Tongue (tissue), 2 donors: Measurements from ENCODE around the gene PLOD2. TPM values are rescaled to one million over a fixed set of nuclear protein-coding genes. Genes with fewer than 3 reads are reported as not detected.

Source experiments
- DNase-seq: peaks from one replicate; pipeline ENCODE4 v3.0.0-alpha.2; 2015
- total RNA-seq: library from RNA; depleted of rRNA; stranded (reverse); fragments of >200 nt; gene quantifications from one replicate; pipeline ENCODE4 v1.2.3, GENCODE V29; 2014

Gene PLOD2
- total RNA-seq, 1 donor from 2014 or later, result 27.7 TPM

DNA sequence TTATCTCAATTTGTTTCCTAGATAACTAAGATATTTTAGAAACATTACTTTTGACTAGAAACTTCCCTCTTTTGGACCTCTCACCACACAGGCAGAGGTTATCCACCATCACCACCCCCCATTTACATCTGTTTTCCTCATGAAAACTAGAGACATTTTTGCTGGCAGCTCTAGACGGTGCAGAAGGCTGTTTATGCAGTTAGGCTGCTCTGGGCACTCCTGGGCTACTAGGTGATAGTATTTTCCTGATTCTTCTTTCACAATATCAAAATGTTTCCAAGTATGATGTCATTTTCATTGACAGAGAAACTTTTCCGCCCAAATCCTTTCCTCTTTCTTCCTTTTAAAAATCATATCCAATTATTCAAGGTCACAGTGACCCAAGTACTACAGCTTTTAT is 67.1 kb downstream of the PLOD2 start:
- DNase-seq, result no peak

DNA sequence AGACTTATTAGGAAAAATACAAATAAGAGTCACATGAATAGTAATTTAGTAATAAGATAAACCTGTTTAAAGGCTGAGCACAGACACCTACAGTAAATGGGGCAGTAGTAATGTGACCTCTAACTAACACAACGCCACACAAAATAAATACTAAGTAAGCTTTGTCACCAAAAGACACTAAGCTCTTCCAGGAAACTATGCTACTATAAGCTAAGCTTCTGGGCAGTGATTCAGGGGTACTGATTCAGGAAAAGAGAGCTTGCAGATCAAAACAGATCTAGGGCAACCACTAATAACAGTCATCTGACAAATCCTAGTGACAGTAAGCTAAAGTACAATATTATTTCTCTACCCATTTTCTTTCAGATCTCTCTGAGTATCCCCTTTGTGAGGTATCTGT is 68.8 kb downstream of the PLOD2 start:
- DNase-seq, result no peak

DNA sequence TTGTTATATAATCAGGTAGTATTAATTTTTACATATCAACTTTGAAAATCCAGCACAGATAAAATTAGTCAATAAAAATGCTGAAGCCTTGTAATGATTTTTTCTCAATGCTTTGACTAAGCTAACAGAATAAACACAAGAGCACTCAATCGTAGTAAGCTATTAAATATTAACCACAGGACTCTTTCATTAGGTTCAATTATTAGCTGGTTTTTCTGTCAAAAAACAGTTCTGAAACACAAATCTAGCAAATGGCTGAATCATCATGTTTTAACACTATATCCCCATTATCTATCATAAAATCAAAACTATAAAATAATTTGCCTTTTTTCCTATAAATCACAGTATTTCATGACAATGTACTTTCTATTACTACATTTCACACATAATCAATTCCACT is 69.6 kb downstream of the PLOD2 start:
- DNase-seq, result no peak

DNA sequence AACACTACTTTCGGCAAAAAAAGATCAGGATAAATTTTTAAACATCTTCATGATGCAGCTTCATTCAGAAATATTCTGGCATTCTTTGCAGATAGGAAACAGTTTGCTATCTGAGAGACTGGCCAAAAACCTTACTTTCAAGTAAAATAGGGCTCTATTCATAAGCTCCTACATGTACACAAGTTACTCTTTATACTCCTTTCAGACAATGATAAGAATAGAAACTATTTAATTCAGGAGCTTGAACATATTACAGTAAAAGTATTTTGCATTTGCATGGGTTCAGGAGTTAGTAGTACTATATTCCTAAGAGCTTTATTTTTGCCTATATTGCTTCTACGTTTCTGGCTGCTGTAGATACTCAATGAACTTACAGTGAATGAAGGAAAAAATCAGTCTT is 70.5 kb downstream of the PLOD2 start:
- DNase-seq, result no peak

DNA sequence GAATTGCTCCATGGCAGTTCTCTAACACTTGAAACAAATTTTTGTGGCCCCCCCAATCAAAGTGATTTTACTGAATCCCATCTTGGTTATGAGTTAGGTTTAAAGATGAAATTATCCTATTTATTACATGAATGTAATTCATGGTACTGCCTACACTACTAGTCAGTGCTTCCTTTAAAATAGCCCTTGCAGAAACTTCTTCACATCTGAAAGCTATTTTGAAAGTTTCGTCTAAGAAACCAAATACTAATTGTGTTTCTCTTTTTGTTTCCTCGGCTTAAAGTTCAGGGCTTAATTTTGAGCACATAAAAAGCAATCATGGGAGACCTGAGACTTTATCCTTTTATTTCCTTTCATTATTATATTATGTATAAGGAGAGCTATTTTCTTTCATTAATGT is 72.1 kb downstream of the PLOD2 start:
- DNase-seq, result no peak

DNA sequence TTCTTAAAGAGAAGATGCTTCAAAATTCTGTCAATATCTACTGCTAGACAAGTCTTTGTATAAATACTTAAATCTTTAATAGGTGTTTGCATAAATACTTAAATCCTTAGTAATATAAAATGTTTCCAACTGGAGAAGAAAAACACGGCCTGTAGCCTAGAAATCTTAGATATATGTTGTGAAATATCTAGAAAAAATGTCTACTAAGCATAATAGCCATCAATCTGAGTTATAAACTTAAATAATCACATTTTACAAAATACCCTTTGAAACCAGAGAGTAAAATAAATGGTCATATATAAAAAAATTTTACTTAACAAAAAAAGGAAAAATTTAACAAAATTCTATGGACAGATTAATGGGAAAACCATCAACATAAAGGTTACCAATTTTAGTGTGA is 73.9 kb downstream of the PLOD2 start:
- no peak for DNase-seq

DNA sequence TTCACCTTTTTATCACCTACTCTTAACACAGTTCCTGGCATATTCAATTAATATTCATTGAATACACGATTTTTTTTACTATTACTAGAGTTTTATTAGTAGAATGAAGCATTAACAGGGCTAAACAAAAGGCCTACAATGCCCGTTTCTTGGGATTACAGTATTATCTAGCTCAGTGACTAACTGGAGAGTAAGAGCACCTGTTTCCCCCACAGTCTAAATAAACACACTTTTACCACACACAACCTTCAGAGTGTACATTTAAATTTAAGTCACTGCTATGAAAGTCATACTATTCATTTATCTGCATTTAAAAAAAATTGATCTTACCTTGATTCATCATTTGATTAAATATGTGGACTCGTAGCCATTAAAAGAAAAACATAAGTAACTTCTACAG is 74.8 kb downstream of the PLOD2 start:
- no peak for DNase-seq

DNA sequence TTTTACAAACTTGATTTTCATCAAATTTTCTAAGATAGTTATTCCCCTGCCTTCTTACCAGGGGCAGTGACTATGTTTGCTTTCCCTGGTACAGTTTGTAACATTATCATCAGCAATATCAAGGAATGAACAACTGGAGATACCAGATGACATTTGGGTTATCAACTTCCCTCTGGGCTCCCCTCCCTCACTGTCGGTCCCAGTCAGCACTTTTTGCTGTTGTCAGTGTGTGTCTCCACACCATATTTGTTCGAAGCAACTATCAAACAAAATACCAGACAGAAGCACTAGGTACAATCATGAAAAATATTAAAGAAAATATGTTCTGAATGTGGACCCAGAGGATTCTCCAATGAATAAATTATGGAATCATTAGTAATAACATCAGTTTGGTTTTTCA is 75.3 kb downstream of the PLOD2 start:
- no peak for DNase-seq

DNA sequence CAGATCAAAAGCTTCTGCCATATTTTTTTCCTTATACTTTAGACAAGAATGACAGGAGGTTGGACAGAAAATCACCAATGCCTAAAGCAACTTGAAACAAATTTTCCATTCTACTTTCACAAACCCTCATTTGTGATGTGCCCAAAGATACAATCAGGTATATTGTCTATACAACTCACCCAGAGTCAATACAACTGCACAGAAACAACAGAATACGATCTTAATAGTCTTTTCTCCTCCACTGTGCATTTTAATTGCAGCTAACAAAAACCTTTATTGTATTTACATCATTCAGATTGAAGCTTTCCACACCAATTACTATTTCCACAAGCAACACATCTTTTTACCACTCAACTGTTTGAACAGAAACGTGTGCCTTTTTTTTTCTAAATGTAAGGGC is 80.4 kb downstream of the PLOD2 start:
- no peak for DNase-seq

DNA sequence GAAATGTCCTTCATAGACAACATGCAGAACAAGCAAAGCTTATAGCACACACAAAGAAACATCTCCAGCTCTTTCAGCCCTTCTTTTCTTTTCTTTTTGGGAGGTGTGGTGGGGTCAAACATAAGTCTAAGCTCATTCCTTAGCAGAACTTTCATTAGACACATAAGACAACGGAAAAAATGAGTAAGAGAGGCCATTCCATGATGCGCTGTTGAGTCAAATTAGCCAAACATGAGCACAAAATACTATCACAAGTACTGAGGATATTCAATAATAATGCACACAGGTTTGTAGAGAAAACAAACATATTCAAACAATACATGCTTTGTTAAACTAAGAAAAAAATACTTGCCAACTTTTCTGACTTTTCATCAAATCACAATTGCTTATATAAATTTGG is 83.0 kb downstream of the PLOD2 start:
- no peak for DNase-seq

DNA sequence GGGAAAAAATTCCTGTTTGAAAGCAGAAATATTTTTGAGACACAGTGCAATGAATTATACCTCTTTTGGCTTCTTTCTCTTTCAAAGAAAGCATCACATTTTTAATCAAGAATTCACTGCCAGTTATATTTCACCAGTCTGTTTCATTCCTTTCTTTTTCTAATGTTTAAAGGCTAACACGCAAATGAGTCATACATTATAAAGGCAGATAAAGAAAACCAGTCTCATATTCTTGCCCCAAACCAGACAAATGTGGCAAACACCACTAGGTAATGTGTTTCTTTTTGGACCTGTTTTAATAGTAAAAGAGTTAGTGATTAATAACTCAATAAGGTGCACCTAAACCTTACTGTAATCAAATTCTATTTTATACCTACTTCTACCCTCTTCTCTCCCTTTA is 83.8 kb downstream of the PLOD2 start:
- no peak for DNase-seq

DNA sequence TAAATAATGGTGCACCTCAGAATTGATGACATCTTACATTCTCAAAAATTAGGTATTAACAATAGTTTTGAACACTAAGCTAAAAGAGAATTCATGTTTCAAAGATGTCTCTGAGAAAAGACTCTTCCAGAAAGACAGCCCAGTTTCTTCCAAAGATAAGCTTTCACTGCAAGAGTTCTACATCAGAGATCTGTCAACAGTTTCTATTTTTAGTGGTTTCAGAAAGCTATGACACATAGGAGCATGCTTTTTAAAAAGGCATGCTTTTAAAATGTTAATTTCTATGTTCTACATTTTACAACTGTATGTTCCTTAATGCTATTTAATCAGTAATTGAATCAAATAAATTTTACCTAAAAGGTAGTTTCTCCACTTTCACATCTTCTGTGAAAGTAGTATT is 88.2 kb downstream of the PLOD2 start:
- no peak for DNase-seq

DNA sequence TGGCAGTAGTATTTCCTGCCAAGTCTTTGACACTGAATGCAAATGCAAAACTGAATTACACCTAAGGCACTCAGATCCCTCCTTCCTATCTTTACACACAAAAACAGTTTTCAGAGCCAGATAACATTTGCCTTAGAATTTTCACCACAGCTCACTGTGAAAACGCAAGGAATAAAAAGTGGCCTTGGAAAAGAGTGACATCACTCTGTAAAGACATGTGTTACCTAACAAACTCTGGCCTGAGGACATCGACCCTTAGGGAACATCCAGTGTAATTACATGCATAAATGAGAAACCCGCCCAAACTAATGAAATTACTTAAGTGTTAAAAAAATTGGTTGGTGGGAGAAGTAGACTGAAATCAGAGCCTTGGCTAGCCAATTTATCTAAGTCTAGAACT is 88.9 kb downstream of the PLOD2 start:
- no peak for DNase-seq

DNA sequence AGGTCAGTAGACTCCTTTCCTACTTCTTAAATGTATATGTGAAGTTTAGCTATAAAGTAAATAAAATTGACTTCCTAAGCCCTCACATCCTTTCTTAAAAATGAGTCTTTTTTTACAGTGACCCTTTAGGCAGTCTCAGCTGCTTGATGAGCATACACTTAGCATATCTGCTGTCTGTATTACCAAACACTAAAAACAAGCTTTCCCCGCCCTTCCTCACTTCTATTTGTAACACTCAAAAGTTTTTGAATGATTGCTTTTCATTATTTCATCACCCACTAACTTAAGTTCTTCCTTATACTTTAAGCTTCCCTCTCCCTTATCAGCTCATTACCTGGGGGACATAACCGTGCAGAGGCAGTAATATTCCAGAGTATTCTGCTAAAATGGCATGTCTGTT is 89.4 kb downstream of the PLOD2 start:
- DNase-seq, result no peak

DNA sequence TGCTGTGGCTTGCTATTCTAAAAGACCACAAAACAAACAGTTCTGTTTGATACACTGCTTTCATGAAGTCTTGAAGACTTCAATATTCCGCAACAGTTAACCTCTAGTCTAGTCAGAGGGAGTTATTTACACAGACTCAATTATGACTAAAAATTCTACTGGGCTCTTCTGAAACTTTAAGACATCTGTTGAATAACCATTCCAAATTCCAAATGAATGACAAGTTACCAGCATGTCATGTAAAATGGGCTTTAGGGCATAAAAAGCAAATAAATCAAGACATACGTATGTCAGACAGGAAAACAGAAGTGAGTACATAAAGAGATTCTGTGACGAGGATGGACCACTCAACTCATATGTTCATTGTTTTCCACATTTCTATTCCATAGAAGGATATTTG is 93.9 kb downstream of the PLOD2 start:
- DNase-seq, result no peak

DNA sequence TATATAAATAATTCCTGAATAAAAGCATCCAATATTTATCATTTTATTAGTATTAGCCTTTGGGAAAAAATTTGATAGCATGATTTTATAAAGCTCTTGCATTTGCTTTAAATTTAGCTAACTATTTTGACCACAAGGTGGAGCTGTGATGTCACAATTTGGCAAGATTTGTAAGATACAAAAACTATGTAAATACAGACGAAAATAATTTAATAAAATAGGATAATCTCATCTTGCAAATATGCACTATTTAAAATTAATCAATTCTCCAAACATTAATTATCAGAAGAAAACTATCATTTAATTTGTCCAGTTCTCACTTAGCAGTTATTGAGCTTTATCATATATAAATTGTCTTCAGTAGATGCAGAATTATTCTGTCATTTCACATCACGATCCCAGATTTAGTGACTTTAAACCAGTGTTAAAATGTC is 95.4 kb downstream of the PLOD2 start:
- peak; percentile 86 for DNase-seq

DNA sequence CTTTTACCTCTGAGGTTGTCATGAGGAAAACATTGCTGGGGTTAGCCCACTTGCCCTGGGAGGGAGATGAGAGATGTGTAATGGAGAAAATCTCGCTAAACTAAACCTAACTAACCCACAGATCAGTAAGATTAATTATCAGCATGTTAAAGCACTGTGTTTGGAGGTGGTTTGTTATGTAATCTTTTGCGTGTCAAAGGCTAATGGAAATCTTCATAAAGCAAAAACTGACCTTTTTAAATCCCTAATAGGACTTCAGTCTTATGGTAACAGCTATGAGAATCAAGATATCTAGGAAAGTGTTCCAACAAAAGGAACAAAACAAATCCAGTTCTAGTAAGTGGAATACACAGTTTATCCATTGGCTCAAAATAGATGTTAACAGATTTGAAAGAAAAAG is 102.7 kb downstream of the PLOD2 start:
- no peak for DNase-seq

DNA sequence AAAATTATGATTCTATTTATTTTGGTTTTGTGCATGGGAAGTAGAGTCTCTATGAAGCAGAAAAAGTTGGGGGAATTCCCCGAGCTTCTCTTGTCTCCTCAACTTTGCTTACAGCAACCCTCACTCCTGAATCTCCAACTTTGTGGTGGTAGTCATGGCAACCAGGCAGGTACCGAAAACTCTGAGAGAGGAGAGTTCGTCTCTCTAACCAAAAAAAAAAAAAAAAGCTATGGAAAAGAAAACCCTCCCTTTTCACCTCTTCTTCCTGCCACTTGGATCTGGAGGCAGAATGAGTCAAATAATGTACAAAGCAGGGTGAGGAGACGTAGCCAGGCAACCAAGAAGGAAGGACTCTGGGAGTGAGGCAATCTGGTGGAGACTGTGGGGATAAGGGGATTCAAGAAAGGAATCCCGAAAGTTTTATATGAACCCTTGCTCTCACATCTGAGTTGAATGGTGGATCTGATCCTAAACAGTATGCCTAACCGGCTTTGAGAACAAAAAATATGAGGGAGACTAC is 108.1 kb downstream of the PLOD2 start:
- no peak for DNase-seq

DNA sequence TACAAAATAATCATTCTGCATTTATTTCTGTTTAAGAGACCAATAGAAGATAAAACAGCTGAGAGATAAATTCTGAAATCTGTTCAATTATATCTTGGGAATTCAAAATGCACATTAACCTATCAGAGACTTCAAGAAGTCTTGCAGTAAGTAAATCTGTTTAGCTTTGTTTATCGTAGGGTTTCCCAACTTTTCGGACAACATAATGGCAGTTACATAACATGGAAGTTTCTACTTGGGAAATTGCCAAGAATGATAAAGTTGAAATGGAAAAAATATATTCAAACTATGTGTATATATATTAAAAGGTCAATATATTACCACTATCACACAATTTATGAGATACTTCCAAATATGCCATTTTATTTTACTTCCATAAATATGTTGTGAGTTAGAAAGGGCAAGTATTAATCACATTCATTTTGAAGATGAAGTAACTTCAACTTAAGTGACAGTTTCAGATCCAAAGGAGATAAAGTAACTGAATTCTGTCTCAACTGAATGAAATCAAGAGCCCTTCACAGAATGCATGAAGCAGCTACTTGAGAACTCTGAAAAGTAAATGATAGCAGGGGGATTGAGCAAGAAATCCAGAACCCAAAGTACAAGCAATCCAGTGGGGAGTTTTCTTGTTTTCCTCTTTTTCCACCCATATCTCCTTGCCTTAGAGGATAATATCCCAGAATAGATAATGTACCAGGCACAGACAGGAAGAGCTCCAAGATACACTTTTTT is 108.8 kb downstream of the PLOD2 start:
- DNase-seq, result no peak

DNA sequence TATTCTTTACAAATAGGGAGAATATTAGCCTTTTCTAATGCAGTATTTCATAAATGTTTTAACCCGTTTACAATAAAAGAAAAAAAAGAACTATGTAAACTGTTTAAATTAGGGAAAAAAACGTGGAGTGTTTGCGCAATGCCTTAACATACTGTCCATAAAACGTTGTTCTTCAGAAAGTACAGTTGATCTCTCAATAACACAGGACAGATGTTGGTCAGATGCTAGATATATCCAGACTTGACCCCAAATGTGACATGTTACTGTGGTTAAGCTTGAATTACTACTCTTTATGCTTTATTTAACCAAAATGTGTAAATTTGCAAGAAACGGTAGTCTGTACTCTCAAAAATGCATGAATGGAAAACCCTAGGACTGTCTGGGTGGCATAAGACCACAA is 110.3 kb downstream of the PLOD2 start:
- no peak for DNase-seq

DNA sequence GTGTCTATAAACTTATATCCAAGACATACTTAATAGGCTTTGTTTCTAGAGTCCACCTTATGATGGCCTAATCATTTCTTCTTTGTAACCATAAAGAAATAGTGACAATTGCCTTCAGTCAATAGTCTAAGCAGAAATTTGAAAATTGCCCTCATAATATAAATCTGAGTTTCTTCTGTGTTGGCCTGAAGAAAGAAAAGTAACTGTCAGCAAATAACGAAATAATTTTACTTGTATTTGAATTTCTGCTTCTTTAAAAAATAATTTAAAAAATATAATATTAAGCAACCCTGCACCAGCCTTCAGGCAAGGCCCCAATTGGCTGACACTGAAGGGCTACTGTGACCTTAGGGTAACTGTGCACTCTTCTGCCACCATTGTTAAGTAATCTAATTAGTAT is 113.5 kb downstream of the PLOD2 start:
- DNase-seq, result no peak

DNA sequence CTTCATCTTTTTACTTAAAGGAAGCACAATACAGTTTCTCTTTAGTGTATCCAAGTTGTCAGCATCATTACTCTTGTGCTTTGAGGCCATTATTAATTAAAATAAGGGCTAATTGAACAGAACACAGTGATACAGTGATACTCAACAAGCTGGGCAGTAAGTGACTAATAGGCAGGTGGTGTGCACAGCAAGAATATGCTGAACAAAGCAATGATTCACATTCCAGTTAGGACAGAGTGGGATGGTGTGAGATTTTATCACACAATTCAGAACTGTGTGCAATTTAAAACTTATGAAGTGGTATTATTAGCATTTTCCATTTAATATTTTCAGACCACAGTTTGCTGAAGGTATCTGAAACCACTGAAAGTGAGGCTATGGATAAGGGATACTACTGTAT is 116.9 kb downstream of the PLOD2 start:
- DNase-seq, result no peak

DNA sequence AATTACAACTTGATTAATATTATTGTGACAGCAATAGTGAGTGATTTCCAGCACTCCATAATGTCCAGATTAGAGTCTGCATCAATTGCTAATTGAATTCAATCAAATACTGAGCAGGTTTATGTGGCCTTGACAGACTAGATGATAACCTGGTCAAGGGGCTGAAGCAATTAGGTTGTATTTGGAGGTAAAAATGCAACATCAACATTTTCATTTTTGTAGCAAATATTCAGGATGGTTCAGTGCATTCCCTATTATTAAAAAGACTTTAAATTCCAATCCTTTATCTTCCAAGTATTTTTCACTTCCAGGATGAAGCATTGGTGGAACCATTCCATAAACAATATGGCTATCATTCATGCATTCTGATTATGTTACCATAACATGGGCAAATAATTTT is 120.4 kb downstream of the PLOD2 start:
- no peak for DNase-seq

DNA sequence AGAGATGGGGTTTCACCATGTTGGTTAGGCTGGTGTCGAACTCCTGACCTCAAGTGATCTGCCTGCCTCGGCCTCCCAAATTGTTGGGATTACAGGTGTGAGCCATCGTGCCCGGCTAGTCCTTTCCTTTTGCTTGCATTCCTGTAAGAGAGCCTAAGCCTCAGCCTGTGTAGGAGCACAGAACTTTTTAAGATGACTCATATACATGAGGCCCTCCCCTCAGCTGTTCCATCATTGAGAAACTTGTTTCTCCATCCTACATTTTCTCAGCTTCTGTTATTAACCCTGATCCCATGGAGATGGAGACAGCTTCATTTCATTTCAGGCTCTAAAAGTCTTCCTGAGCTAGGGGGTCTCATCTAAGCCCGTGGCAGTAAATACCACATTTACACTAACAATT is 123.3 kb downstream of the PLOD2 start:
- DNase-seq, result no peak

DNA sequence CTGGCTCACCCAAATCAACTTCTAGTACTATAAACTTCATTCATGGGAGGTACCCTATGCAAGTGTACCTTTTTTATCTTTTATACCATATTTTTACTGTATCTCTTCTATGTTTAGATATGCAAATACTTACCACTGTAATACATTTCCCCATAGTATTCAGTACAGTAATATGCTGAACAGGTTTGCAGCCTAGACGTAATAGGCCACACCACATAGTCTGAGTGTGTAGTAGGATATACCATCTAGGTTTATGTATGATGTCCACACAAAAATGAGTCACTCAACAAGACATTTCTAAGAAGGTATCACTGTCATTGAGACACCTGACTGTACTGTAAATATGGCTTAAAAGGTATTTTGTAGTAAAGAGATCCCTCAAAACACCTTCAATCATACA is 124.7 kb downstream of the PLOD2 start:
- DNase-seq, result no peak
